Fibroblast of skin of scalp (primary cell): ENCODE results near the gene SPA17.

Experiments used
- DNase-seq: peaks from one replicate; pipeline ENCODE4 v3.0.0-alpha.2; 2013

The SPA17 gene

DNA sequence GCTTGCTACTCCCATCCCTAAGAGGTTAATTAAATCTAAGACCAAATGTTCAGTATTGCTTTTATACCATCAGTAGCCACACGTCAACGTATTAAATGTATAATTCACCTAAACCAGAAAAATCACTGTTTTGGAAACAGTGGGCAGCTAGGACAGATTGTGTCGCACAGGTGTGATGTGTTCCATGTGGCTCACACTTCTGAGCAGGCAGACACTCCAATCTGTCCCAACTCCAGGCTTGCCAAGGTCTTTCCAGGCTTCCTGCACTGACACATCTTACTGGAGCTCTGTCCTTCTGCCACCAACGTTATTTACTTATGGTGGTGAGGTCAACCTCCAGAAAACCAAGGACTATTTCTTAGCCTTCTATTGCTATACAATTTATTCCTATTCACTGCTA, 11.6 kb upstream of the SPA17 start:
- no peak for DNase-seq

DNA sequence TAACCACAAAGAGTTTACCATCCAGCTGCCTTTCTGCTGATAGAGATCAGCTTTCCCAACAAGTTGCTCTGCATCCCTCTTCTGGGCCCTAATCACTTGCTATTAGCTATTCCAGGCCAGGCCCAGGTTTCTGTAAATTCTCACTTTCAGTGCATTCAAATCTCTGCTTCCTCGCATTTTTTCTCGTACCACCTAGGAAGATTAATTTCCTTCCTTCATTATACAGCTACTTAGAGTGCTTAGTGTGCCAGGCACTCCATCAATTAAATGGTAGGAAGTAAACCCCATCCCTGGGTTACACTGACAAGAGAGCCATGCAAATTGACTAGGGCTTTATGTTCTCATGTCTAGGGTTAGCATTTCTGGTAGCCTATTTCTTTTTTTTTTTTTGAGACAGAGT, 9.8 kb upstream of the SPA17 start:
- DNase-seq: no peak

DNA sequence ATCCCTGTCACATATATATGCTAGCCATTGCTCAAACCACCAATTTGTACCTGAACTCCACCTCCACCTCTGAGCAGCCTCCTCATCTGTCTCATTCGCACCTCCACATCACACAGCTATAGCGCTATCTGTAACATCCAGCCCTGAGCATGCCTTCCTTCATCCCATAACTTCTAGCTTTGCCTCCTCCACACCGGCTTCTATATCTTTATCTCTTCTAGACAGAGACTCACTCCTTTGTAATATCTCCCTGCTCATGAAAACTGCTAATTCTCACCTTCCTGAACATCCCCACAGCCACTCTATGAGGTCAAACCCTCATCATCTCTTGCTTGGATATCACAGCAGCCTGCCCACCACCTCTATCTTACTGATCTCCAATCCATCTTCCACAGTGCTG, 6.1 kb upstream of the SPA17 start:
- no peak for DNase-seq

DNA sequence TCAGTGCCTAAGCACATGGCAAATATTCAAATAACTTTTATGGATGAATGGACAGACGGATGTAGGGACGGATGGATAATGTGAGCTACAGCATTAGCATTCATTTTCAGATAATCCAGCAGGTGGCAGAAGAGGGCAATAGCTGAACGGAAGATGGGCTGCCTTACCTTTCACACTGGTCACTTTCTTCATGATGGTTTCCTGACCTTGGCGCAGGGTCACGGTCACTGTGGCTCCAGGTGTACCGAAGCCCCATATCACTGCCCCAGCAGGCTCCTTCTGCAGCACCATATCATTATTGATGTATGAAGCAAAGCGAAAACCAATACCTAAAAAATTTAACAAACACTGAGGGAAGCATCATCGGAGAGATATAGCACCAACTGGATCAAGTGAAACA, 4.5 kb upstream of the SPA17 start:
- peak; percentile 22 for DNase-seq

DNA sequence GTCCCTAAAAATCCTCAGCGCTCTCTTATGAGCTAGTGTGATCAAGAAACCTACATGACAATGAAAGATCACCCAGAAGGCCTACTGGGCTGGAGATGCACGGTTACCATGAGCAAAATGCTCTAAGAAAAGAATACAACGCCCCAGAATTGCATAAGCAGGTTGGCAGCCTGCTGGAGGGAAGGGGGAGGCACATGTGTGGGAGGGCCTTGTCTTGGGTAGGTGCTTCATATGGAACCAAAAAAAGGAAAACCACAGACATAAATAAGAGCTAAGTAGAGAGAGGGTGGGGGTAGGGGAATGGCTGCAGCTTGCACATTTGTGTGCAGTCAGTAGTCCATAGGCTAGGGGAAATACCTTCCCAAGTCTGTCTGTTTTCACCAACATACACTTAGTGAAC, 3.0 kb upstream of the SPA17 start:
- DNase-seq: no peak

DNA sequence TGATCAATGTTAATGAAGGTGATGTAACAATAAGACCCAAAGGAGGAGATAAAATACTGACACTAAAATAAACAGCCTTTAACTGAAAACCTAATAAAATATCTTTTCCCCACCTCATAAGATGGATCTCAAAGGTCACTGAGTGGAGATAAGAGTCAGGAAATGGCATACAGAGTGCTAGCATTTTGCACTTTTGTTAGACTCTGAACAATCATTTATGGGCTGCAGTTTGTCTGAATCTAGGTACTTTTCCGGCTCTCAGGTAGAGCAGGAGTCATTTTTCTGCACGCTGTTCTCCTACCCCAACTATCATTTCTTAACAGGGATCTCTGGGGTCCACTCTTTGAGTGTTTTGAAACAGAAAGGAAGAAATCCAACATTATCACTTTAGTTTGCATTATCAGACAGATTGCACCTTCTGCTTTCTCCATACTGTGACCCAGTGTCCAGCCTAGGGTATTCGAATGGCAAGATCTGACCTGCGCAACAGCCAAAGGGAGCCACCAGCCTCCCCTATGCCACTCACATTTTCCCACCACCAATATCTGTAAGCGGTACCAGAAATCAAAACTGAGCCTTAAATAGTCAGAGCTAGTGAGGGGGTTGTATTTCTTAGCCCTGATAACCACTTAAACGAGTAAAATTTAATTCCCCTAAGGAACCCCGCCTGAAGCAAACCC, 1.0 kb upstream of the SPA17 start:
- DNase-seq: no peak

DNA sequence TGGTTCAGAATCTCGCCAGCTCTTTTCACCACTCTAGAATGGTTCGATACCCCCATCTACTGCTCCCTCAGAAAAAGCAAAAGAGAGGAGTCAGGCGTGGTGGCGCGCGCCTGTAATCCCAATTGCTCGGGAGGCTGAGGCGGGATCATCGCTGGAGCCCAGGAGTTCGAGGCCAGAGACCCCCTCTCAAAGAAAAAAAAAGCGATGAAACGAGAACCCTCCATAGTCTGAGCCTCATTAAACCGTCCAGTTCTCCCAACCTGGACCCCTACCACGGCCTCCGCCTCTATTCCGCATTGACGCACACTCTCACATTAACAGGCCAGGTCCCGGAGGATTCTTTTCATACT, 439 bp downstream of the SPA17 start:
- no peak for DNase-seq

DNA sequence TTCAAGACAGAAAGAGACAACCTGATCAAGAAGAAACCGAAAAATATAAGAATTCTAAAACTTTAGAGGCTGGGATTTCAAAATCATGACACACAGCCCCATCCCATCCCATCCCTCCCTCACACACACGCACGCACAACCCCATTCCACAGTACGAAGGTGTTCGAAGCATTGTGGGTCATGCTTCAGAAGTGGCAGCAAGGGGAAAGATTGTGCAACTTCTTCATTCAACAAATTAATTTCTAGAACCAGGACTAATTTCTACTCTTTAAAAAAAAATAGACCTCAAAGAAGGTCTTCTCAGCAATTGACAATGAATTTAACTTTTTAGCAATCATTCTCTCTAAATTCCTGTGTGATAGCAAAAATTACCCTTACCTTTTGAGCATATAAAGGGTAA, 867 bp downstream of the SPA17 start:
- DNase-seq: no peak

DNA sequence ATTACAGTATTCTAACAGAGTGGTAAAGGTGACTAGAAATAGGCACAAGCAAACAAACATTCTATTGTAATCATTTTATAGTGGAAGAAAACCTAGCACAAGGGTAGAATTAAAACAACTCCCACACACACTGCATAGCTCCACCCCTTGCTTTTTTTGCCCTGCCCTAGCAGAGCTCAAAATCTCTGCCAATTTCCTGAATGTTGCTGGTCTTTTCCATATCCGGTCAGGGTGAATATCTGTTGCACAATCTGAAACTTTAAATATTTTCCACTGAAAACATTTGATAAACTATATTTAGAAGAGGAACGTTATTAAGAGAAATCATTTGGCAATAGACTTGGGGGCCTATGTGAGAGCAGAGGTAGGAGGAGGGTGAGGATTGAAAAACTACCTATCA, 2.7 kb downstream of the SPA17 start:
- peak; percentile 1 for DNase-seq

DNA sequence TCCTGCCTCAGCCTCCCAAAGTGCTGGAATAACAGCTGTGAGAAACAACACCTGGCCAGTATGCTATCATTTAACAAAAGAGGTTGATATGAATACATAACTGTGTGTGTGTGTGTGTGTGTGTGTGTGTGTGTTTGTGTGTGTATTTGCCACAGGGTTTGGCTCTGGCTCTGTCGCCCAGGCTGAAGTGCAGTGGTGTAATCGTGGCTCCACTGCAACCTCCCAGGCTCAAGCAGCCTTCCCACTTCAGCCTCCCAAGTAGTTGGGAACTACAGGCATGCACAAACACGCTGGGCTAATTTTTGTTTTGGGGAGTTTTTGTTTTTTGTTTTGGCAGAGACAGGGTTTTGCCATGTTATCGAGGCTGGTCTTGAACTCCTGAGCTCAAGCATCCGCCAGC, 4.7 kb downstream of the SPA17 start:
- DNase-seq: no peak

DNA sequence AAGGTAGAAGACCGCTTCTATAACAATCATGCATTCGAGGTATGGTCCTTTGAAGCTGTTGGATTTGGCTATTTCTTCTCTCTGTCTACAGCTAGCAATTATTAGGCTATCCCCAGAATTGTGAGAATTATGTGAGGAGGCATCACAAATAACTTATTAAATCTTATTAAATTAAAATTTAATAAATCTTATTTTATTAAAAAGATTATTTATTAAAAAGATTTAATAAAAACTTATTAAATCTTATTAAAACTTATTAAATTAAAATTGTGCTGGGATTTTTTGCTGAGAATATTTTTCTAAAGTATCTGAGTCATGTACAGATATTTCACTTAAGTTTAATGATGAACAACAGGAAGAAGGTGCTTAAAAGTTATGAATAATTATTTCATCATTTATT, 7.7 kb downstream of the SPA17 start:
- no peak for DNase-seq

DNA sequence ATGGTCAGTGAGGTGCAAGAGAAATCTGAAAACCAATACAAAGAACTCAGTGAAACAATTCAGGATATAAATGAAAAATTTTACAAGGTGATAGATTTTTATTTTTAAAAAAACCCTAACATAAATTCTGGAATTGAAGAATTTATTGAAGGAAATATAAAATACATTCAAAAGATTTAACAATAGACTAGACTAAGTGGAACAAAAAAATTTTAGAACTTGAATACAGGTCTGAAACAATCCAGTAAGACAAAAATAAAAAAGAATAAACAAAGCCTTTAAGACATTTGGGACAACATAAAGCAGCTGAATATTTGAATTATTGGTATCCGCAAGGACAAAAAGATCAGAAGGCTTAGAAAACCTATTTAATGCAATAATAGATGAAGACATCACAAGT, 8.7 kb downstream of the SPA17 start:
- no peak for DNase-seq

DNA sequence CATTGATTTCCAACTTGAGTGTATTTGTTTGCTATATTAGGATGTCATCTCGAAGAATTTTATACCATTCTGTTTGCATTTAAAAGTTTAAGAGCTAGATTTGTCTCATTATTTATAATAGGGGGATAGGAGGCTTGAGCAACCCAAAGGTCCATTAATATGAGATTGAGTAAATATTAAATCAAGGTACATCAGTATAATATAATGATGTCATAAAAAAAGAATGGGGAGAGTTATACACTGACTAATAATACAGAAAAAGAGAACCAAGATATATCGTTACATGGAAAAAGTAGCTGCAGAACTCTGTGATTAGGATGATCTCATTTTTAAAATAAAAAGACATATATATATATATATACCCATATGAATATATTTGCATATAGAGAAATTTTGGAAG, 19.4 kb downstream of the SPA17 start:
- no peak for DNase-seq

DNA sequence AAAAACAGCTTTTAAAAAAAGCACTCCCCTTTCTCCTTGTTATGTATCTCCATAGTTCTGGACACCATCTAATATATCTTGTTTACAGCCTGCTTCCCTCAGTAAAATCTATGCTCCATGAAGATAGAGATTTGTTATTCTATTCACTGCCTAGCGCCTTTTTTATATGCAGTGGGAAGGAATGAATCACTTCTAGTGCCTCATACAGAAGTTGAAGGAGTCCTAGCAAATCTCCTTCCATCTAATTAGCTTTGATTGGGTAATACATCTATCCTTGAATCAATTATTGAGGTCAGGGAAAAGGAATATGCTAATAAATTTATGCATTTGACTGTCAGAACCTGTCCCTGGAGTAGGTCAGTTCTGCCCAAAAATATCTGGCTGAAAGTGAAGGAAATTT, 25.8 kb downstream of the SPA17 start:
- no peak for DNase-seq

DNA sequence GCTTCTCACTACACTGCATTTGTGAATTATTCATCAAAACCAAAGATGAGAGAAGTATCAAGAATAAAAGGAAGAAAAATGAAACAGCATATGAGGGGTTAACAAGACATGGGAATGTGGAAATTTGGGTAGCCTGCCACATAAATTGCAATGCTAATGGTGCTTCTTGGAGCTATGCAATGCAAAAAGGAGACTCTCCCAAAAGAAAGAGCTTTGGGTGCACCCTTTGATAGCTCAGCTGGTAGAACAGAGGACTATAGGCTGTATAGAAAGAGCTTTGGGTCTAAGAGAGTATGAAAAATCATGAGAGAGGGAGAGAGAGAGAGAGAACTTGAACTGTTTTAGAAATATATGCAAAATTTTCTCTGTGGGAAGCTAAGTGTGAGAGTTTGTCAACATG, 26.3 kb downstream of the SPA17 start:
- no peak for DNase-seq

DNA sequence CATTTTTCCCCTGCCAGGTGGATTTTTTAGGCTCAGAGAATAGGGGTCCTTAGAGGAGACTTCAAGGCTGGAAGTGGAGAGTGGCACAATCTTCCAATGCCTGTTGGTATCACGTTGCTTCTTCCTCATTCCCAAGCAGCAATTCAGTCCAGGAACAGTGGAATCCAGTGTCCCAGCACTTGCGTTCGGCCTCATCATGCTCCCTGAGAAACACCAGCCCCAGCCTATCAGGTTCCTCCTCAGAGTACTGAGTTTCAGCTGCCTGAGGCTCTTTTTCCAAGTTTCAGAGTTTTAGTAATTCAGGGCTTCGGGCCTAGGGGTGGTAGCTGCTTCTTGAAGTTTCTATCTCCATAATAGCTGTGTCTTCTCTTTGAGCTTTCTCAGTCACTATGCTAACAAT, 34.1 kb downstream of the SPA17 start:
- no peak for DNase-seq

DNA sequence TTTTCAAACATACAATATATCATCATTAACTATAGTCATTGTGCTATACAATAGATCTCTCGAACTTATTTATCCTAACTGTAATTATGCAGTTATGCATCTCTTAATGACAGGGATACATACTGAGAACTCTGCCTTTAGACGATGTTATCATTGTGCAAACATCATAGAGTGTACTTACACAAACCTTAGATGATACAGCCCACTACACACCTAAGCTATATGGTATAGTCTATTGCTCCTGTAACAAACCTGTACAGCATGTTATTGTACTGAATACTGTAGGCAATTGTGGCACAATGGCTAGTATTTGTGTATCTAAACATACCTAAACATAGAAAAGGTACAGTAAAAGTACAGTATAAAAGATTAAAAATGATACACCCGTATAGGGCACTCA, 38.7 kb downstream of the SPA17 start:
- DNase-seq: no peak

DNA sequence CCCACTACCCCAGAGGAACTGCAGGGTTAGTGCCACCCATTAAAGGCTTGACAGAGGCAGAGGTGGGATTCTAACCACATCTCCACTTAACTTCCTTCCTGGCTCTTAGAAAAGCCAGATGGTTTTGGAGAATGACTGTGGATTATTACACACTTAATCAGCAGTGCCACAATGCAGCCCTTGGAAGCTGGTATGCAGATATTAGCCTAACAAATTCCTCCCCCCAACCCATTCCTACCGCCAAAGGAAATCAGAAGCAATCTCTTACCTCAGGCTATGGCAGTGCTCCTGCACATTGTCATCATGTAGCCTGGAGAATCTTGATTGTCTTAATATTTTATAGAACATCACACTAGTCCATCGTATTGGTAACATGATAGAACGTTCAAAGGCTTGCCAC, 42.9 kb downstream of the SPA17 start:
- DNase-seq: no peak

DNA sequence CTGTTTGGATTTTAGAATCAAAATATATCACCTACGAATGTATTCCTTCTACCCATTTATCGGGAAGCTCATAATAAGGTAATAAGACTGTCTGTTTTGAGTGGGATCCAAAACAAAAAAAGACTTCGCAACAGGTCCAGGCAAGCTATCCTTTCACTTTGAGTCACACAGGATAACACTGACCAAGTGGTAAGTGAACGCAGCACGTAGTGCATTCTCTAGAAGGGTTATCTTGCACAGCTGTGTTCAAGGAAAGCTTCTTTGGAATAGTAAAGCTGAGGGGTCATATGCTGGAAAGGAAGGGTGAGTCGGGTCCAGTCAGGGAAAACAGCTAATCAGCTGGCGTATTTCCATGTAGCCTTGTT, 43.7 kb downstream of the SPA17 start:
- DNase-seq: no peak

DNA sequence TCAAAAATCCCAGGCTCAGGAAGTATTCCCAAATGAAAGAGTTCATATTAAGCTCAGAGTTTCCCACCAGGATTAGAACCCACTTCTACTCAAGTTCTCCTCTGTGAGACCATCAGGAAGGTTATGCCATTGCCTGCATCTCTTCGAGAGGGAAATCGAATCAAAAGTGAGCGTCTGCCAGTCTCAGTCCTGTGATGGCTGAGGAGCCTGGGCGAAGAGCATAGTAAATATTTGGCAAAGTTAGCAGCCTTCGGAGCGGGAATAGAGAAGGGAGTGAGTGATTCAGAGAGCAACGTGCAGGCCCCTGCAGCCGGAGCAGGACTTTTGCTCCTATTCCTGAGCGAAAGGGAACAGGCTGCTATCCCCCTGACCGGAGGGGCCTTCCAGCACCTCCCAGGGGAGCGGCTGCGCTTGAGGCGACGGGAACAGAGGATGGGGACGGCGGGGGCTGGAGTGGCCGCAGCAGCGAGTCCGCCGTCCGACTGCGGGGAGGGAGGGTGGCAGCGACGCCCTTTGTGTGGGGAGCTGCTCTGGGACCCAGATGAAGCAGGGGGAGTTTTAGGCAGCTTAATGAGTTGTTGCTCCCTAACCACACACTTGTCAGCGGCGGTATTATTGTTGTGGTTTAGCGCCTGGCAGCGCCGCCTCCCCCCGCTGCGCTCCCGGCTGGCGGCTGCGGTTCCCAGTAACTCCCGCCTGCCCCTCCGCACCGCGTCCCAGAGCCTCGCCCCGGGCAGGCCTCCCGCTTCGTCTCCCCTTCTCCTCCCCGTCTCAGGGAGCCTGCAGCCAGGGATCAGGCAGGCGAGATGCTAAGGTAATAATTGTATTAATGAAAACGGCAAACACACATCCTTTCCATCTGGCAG, 44.3 kb downstream of the SPA17 start:
- DNase-seq: peak; percentile 31

DNA sequence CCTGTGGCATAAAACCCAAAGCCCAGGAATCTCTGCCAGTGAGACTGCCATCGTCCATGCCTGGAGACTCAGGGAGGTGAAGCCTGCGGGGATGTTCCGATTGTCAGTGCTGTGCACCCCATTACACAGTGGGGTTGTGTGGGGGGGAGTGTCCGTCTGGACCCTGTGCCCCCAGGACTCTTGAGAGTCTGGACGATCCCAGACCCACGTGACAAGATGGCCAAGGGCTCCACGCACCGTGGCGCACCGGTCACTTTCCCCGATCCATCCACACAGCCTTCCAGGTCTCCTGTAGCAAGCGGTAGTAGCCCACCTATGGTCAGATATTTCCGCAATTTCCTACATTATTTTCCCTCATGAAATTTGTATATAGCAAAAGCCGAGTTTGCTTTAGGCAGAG, 45.1 kb downstream of the SPA17 start:
- no peak for DNase-seq

DNA sequence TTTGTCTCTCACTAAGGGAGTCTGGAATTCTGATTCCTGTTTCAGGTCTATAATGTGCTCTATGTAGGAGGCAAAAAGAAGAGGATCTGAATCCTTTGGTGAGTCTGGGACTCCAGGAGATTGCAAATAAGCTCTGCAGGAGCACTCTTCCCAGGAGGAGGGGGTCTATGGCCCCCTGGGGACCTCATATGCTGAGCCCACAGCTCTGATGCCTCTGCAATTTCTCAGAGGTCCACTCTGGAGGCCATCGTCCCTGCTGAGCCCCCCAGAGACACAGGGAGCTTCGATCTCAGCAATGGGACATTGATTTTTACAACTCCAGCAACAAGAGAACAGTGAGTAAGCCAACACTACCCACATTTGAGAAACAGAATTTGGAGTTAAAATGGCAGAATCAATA, 45.8 kb downstream of the SPA17 start:
- no peak for DNase-seq

DNA sequence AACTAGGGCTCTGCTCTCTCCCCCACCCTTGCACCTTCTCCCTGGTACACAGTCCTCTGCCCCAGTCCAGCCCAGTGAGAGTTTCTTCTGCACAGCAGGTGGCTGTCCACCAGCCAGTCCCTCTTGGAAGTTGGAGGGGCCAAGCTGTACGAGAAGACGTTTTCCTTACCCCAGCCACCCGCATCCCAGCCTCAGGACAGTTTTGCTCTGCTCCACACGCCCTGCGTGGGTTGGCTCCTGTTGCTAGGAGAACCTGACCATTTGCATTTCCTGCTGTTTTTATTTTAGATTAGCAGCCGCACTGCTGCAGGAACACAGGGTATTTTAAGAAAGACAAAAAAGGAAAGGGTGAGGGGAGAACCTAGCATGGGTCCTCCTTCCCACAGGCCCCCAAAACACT, 48.5 kb downstream of the SPA17 start:
- DNase-seq: no peak

DNA sequence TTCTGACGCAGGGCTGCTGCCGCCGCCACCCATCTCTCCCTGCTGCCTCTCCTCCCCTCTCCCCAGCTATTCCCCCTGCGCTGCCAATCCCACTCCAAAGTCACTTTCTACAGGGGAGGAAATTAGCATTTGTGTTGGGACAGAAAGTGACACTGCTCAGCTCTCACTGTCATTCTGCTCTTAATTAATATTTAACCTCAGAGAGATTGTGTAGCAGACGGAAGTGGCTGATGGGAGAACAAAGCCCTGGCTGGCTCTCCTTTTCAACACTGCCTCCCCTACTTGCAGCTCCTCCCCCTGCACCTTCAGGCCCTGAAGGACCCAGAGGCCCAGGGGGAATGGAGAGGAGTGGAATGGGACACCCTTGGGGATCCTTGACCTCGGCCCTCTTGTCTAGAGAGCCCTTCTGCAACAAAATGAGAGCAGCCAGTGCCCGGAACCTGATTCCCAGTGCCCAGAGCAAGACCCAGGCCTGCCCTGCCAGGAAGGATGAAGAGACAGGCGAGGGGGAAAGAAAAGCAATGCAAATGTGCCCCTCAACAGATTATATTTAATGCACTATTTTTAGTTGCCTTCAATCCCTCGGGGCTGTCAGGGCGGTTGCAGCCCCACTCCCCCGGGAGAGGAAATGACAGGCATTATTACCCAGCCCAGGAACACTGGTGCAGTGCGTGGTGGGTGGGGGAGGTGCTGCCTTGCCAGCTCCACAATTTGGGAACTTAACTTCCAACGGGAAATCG, 51.4 kb downstream of the SPA17 start:
- DNase-seq: no peak
